Activated T-cell treated with anti-CD3 and anti-CD28 coated beads, Interleukin-2, amount 50 U/mL, for 4 hours (primary cell): ENCODE measurements around the gene LRPPRC. TPM values are rescaled to one million over a fixed set of nuclear protein-coding genes. Genes with fewer than 3 reads are reported as not detected.

Source experiments
- ATAC-seq, 2 donors: fragments of 200-7000 bp; cut with Tn5 transposase; one replicate each; pipeline ENCODE4 v1.10.0; 2021
- DNase-seq: peaks from one replicate; pipeline ENCODE4 v3.0.0-alpha.2; 2020
- H3K27me3 Mint-ChIP-seq: one replicate; pipeline ENCODE4 v1.8.0; 2021; ENCODE audit warnings: low read depth, mixed read lengths
- H3K36me3 Mint-ChIP-seq: one replicate; pipeline ENCODE4 v1.8.0; 2022; ENCODE audit warnings: mixed read lengths; ENCODE audit not compliant: insufficient read depth
- H3K4me1 Mint-ChIP-seq: one replicate; pipeline ENCODE4 v1.8.0; 2021; ENCODE audit warnings: low read depth, mixed read lengths
- H3K4me3 Mint-ChIP-seq: one replicate; pipeline ENCODE4 v1.8.0; 2021; ENCODE audit warnings: mild to moderate bottlenecking, moderate library complexity, mixed read lengths
- H3K9me3 Mint-ChIP-seq: one replicate; pipeline ENCODE4 v1.8.0; 2021; ENCODE audit warnings: mixed read lengths
- total RNA-seq, 3 donors: library from RNA; stranded (reverse); gene quantifications; one replicate each; pipeline ENCODE4 v1.2.1, GENCODE V29; 2021

LRPPRC gene
- total RNA-seq, 3 donors from 2014 or later = 165 to 211 (median 185) TPM

- Mint-ChIP-seq H3K4me1 (no peaks in the 10 kb centered on the region), H3K27me3 (peaks cover 16% of the 10 kb centered on the region), H3K9me3 (no peaks in the 10 kb centered on the region), H3K36me3 (no peaks in the 10 kb centered on the region), H3K4me3 (no peak overlapping the region)
- DNase-seq (no peak), ATAC-seq (no peak)
Observed at GRCh38 chr2:43848214-43848613, 147.6 kb downstream of the LRPPRC start.

- H3K27me3 Mint-ChIP-seq = peaks cover 4% of the 10 kb centered on the region
- no peaks in the 10 kb centered on the region for H3K4me1 Mint-ChIP-seq
- no peak overlapping the region for H3K4me3 Mint-ChIP-seq
- ATAC-seq = no peak
- H3K9me3 Mint-ChIP-seq = no peaks in the 10 kb centered on the region
- DNase-seq = no peak
- H3K36me3 Mint-ChIP-seq = no peaks in the 10 kb centered on the region
Observed at GRCh38 chr2:43846140-43846793, 149.5 kb downstream of the LRPPRC start.

GRCh38 chr2:43845181-43845580 lies 150.6 kb downstream of the LRPPRC start:
- Mint-ChIP-seq H3K4me3 (no peak overlapping the region), H3K36me3 (no peaks in the 10 kb centered on the region), H3K27me3 (no peaks in the 10 kb centered on the region), H3K4me1 (no peaks in the 10 kb centered on the region), H3K9me3 (no peaks in the 10 kb centered on the region)
- ATAC-seq (no peak), DNase-seq (no peak)

GRCh38 chr2:43842866-43843226 lies 152.9 kb downstream of the LRPPRC start:
- peaks cover 5% of the 10 kb centered on the region for H3K27me3 Mint-ChIP-seq
- DNase-seq = no peak
- H3K4me1 Mint-ChIP-seq = no peaks in the 10 kb centered on the region

GRCh38 chr2:43841949-43842865 lies 153.6 kb downstream of the LRPPRC start:
- no peaks in the 10 kb centered on the region for H3K36me3 Mint-ChIP-seq
- no peak for ATAC-seq
- H3K4me1 Mint-ChIP-seq = no peaks in the 10 kb centered on the region
- no peak for DNase-seq
- H3K9me3 Mint-ChIP-seq = no peaks in the 10 kb centered on the region
- H3K27me3 Mint-ChIP-seq = peaks cover 5% of the 10 kb centered on the region
- H3K4me3 Mint-ChIP-seq = no peak overlapping the region

More at GRCh38 chr2:43842866-43843226, 152.9 kb downstream of the LRPPRC start:
- Mint-ChIP-seq H3K36me3 (no peaks in the 10 kb centered on the region), H3K4me3 (no peak overlapping the region), H3K9me3 (no peaks in the 10 kb centered on the region)
- ATAC-seq = no peak

- no peaks in the 10 kb centered on the region for H3K4me1 Mint-ChIP-seq
- H3K27me3 Mint-ChIP-seq = peaks cover 5% of the 10 kb centered on the region
- H3K4me3 Mint-ChIP-seq = no peak overlapping the region
- no peak for DNase-seq
- ATAC-seq = no peak
- no peaks in the 10 kb centered on the region for H3K9me3 Mint-ChIP-seq
- no peaks in the 10 kb centered on the region for H3K36me3 Mint-ChIP-seq
Observed at GRCh38 chr2:43840965-43841364, 154.8 kb downstream of the LRPPRC start.

- no peaks in the 10 kb centered on the region for H3K9me3 Mint-ChIP-seq
- H3K4me3 Mint-ChIP-seq = no peak overlapping the region
- DNase-seq (no peak), ATAC-seq (no peak)
- H3K4me1 Mint-ChIP-seq = no peaks in the 10 kb centered on the region
- peaks cover 5% of the 10 kb centered on the region for H3K27me3 Mint-ChIP-seq
- no peaks in the 10 kb centered on the region for H3K36me3 Mint-ChIP-seq
Observed at GRCh38 chr2:43839776-43840564, 155.8 kb downstream of the LRPPRC start.

GRCh38 chr2:43838560-43839267 lies 157.1 kb downstream of the LRPPRC start, which contains the start of the genes ABCG5 and ABCG8:
Gene ABCG5 (minus strand): TSS chr2:43838839. CDS start chr2:43838679, 160 bp downstream.
Gene ABCG8 (plus strand): TSS chr2:43838971. CDS start chr2:43839054, 83 bp downstream.
- Mint-ChIP-seq H3K4me3 (no peak within 1 kb of the TSS), H3K9me3 (no peaks in the 10 kb centered on the region), H3K4me1 (no peaks in the 10 kb centered on the region), H3K36me3 (no peaks in the 10 kb centered on the region), H3K27me3 (peaks cover 7% of the 10 kb centered on the region)
- no peak for DNase-seq
- ATAC-seq = no peak

GRCh38 chr2:43837831-43838559 lies 157.8 kb downstream of the LRPPRC start:
- Mint-ChIP-seq H3K27me3 (peaks cover 7% of the 10 kb centered on the region), H3K4me3 (no peak overlapping the region), H3K4me1 (no peaks in the 10 kb centered on the region), H3K36me3 (no peaks in the 10 kb centered on the region), H3K9me3 (no peaks in the 10 kb centered on the region)
- ATAC-seq (no peak), DNase-seq (no peak)

GRCh38 chr2:43837033-43837432 lies 158.8 kb downstream of the LRPPRC start:
- Mint-ChIP-seq H3K27me3 (peaks cover 7% of the 10 kb centered on the region), H3K36me3 (no peaks in the 10 kb centered on the region), H3K9me3 (no peaks in the 10 kb centered on the region), H3K4me1 (no peaks in the 10 kb centered on the region), H3K4me3 (no peak overlapping the region)
- ATAC-seq = no peak
- no peak for DNase-seq

Other genes starting within 250 kb of the LRPPRC start
- 1 to 10 TPM; 5.0 to 7.5 (median 5.2) TPM for gene DYNC2LI1, start 221.9 kb downstream of the LRPPRC start, total RNA-seq
- not detected for gene ABCG5, start 157.2 kb downstream of the LRPPRC start, total RNA-seq
- gene ABCG8, start 157.0 kb downstream of the LRPPRC start, total RNA-seq = under 1 TPM in 1 of 3 donors, not detected in 2; 0.05 TPM
- gene PPM1B, start 172.9 kb upstream of the LRPPRC start, total RNA-seq = 10 to 100 TPM; 25.5 to 32.2 (median 32.1) TPM